Right renal cortex interstitium (tissue), 3 donors: ENCODE data around the gene TSHZ2. TPM values are rescaled to one million over a fixed set of nuclear protein-coding genes. Genes with fewer than 3 reads are reported as not detected.
"Not testable (repeated sequence)": the region's sequence is repeated elsewhere in the genome, so short reads cannot be mapped to it uniquely, and the experiment has no call there.

ENCODE experiments used
- DNase-seq, 3 donors: peaks; one replicate each; pipeline ENCODE4 v3.0.0-alpha.2; 2013; ENCODE audit warnings: low read depth in 3 of 3, low spot score in 2 of 3
- polyA plus RNA-seq, 3 donors: library from polyadenylated mRNA; unstranded; fragments of 120-200 nt; gene quantifications; one replicate each; pipeline ENCODE4 v1.2.1, GENCODE V29; 2013; ENCODE audit not compliant: insufficient read length in 3 of 3

Gene TSHZ2
- polyA plus RNA-seq, 3 donors = 10.5 to 15.0 (median 14.4) TPM

DNA sequence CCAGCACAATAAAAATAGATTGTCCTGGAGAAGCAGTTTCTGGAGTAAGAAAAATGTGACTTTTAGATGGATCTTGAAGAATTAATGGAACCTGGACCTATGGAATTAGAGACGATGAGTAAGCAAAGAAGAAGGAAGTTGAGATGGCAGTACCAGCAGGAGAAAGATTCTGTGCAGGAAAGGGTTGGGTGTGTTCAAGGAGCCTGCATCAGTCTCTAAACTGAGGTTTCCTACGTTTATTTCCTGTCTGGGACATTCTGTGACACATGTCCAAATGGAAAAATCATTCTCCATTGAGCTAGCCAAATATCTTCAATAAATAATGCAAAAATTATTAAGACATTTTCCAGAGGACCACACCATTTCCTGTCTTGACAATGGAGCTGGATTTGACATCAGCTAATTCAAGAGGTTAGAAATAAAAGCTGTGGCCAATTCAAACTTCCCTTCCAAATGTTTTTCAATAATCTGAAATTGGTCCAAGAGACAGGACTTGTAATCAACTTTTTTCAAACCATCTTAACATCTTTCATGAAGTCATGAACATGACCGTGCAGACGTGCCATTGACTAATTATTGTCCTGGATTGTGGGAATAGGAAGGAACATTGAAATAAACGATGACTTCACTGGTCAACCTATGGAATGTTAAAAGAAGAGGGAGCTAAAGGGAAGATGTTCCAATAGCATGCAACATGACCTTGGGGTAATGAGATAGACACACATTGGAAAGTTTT is 423.2 kb downstream of the TSHZ2 start:
- DNase-seq = no peak

- no peak for DNase-seq
Observed at GRCh38 chr20:53399083-53399482, 426.9 kb downstream of the TSHZ2 start.

DNA sequence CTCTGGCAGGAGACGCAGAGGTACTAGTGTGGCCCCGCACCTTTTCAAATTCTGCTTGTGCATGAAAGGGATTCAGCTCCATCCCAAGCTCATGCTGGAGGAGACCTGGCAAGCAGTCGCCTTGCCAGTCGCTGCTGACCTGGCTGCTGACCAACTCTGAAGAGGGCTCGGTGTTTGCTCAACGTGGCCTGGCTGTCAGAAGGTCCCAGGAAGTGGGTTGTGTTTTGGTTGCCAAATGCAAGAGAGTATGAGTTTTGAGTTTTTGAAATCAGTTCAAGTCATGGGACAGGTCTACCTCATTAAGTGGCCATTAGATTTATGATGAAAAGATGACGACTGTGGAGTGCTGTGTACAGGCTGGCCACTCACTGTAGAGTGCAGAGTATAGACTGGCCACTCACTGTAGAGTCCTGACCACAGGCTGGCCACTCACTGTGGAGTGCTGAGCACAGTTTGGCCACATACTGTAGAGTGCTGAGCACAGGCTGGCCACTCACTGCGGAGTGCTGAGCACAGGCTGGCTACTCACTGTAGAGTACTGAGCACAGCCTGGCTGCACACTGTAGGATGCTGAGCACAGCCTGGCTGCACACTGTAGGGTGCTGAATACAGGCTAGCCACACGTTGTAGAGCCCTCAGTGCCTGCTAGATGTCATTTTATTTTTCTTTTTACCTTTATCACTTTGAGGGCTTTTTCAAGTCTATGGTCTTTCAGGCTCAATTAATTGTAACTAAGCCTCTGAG is 427.6 kb downstream of the TSHZ2 start:
- no peak for DNase-seq

GRCh38 chr20:53402233-53403005 is 430.3 kb downstream of the TSHZ2 start:
- DNase-seq = no peak

GRCh38 chr20:53403029-53403428 is 430.9 kb downstream of the TSHZ2 start:
- DNase-seq = no peak

GRCh38 chr20:53405139-53405538 is 433.0 kb downstream of the TSHZ2 start:
- DNase-seq = no peak

GRCh38 chr20:53406580-53406979 is 434.4 kb downstream of the TSHZ2 start:
- DNase-seq = no peak

- no peak for DNase-seq
Observed at GRCh38 chr20:53408691-53409446, 436.7 kb downstream of the TSHZ2 start.

DNA sequence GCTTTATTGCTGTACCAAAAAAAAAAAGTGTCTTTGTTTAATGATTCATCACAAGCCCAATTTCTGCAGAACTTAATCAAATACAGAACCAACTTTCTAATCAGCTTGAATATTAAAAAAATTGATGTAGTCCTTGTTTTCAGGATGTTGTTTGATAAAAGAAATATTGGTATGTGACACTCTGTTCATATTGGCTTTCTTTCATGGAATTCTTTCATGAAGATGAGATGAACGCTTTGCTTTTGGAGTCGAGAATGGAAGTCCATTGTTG is 437.2 kb downstream of the TSHZ2 start:
- DNase-seq = no peak

- no peak for DNase-seq
Observed at GRCh38 chr20:53411129-53411528, 439.0 kb downstream of the TSHZ2 start.

GRCh38 chr20:53411891-53412290 is 439.7 kb downstream of the TSHZ2 start:
- no peak for DNase-seq

DNA sequence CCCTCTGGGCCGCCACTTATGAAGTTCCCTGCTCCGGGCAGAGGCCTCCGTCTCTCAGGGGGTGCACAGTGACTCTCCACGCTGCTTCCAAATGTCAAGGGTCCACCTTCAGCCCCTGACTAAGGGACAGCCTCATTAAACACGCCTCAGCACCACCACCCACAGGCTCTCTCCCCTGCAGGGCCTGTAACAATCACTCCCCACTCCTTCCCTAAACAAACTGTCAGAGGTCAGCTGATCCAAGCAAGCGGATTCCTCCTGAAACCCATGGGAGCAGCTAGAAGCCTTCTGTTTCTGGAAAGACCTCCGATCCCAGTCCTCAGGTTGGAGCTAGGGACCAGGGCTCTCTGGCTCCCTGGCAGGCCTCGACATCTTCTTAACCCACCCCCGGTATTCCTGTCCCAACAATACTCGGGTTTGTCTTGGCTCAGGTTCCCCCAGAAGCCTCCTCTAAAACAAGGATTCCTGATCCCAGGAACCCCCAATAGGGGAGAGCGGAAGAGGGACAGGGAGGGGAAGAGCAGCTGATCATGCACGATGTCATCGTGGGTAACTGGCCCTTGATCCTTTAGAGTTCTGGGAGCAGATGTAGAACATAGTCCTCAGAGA is 440.5 kb downstream of the TSHZ2 start:
- no peak for DNase-seq

- peak in 1 of 3 donors; percentile 21 for DNase-seq
Observed at GRCh38 chr20:53413186-53413631, 441.1 kb downstream of the TSHZ2 start.

- DNase-seq = not testable (repeated sequence)
Observed at GRCh38 chr20:53413845-53414244, 441.7 kb downstream of the TSHZ2 start.

- no peak for DNase-seq
Observed at GRCh38 chr20:53419693-53420460, 447.7 kb downstream of the TSHZ2 start.

GRCh38 chr20:53421343-53421742 is 449.2 kb downstream of the TSHZ2 start:
- no peak for DNase-seq

DNA sequence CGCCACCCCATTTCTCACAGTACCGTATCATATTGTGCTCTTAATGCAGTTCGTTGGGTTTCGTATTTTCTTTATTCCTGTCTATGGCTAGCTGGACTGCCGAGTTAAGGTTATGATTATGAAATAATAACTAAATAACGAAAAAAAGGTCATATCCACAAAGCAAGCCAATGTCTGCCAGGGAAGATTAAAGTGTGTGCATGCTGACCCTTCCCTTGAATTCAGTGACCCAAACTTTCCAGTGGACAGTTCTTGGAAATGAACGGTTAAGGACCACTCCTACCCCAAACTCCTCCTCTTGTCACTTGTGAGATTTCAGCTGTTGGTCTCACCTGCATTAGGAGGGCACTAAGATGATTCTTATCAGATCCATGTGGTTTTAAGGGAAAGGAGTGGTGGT is 449.9 kb downstream of the TSHZ2 start:
- DNase-seq = no peak

DNA sequence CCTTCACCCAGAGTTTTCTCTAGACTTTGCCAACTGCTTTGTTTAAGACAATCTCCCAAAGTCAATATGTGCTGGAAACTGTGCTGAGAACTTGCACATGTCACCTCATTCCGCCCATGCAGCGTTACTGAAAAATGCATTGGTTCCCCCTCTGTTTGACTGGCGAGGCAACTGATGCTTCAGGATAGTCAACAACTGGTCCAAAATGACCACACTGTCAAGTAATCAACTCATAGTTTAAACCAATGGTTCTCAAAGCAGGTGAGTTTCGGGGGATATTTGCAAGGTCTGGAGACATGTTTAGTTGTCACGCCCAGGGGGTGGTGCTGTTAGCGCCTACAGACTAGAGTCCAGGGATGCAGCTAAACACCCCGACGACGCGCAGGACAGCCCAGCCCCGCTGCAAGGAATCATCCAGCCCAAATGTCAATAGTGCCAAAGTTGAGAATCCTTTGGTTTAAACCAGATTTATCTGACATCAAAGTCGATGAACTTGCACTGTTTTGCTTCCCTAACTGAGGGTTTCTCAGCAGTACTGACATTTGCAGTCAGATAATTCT is 451.5 kb downstream of the TSHZ2 start:
- no peak for DNase-seq

GRCh38 chr20:53425481-53425880 is 453.3 kb downstream of the TSHZ2 start:
- no peak for DNase-seq
